Uterus (tissue), 4 donors: Measurements from ENCODE around the gene MARCHF9. TPM values are rescaled to one million over a fixed set of nuclear protein-coding genes. Genes with fewer than 3 reads are reported as not detected.

ENCODE experiments used
- DNase-seq, 2 donors: peaks; one replicate each; pipeline ENCODE4 v3.0.0-alpha.2; 2019 to 2020
- H3K27ac ChIP-seq, 2 donors: fragments of 200-600 bp; sonication (generic); 1 replicate in 1 of 2; 2 replicates in 1 of 2; pipeline ENCODE4 v1.5.1; 2016 to 2018
- H3K27me3 ChIP-seq, 2 donors: fragments of 200-600 bp; sonication (generic); one replicate each; pipeline ENCODE4 v1.5.1; 2018 to 2019; ENCODE audit warnings: control low read depth in 1 of 2
- H3K36me3 ChIP-seq, 2 donors: fragments of 200-600 bp; sonication (generic); one replicate each; pipeline ENCODE4 v1.5.1; 2019; ENCODE audit warnings: control low read depth in 1 of 2
- H3K4me1 ChIP-seq, 2 donors: fragments of 200-600 bp; sonication (generic); one replicate each; pipeline ENCODE4 v1.5.1; 2018 to 2019; ENCODE audit warnings: control low read depth in 1 of 2
- H3K4me3 ChIP-seq, 2 donors: fragments of 200-600 bp; sonication (generic); 1 replicate in 1 of 2; 2 replicates in 1 of 2; pipeline ENCODE4 v1.5.1; 2018 to 2019; ENCODE audit warnings: mild to moderate bottlenecking in 1 of 2
- H3K9me3 ChIP-seq, 2 donors: fragments of 200-600 bp; sonication (generic); one replicate each; pipeline ENCODE4 v1.5.1; 2019; ENCODE audit warnings: control low read depth in 1 of 2
- POLR2A ChIP-seq, 2 donors: fragments of 450-650 bp; IDR thresholded peaks; one replicate each; pipeline ENCODE4 v1.6.1; 2016; ENCODE audit warnings: antibody characterized with exemption in 2 of 2, mild to moderate bottlenecking in 1 of 2, moderate library complexity in 1 of 2
- intact Hi-C: fragments of 100-400 bp; cut with DNase I; formaldehyde crosslinking; loops from one replicate; pipeline ENCODE4 v1.15.1; 2023; ENCODE audit warnings: low total_unique reads
- total RNA-seq, 4 donors: library from RNA; depleted of rRNA in 3 of 4; stranded (reverse); fragments of >200 nt in 3 of 4; gene quantifications; one replicate each; pipeline versions ENCODE4 v1.1.0 to v1.2.4, GENCODE V29; 2014 to 2023
- TF ChIP-seq, protein P1 (sequence below), 4 experiments: fragments of 200-600 bp in 2 of 4; fragments of 450-650 bp in 2 of 4; sonication (generic) in 2 of 4; IDR thresholded peaks; one replicate each; pipeline ENCODE4 v1.5.1; 2016 to 2019; ENCODE audit warnings: antibody characterized with exemption in 4 of 4, mild to moderate bottlenecking in 2 of 4, moderate library complexity in 1 of 4
- donor health status: DM: yes; HTN: yes; CAD: no.

Gene MARCHF9
- total RNA-seq, 4 donors from 2014 or later = 5.1 to 7.6 (median 6.8) TPM; not detected in 1

DNA sequence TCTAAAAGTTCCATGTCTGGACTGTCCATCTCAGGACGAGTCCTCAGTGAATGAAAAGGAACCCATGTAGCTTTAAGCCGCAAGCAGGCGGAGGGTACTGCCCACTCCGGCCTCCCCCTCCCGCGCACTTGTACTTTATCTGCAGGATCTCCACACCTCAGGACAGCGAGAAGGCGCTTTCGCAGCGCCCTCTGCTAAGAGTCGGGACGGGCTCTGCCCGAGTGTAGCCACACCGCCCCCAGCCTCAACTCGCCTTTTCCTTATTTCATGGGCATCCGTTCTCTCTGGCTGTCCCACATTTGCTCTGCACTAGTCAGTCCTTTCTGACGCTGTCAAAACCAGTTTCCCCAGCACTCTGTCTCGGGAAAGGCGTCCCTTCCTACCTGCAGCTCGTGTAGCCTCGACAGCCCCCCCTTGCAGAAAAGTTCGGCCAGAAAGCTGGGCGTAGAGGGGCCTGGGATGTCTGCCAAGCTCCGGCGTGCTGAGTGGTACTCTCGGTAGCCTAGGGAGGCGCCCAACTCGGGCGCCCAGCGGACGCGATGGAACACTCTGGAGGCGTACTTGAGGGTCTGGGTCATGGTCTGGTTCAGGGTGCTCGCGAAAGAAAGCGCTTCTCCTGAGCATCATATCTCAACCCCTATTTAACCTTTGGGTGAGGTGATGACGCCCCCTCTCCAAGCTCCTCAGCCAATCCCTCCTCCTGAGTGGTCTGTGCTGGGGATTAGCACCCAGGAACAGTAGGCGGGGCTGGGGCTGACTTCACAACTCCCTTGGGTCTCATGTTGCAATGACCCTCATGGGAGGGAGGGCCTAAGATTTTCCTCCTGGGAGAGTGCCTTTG lies 11.8 kb downstream of the MARCHF9 start, which contains the start of gene CYP27B1:
Gene CYP27B1, minus strand, starts transcription at position 615 of the 841 bp plus-strand sequence. Its CDS starts 37 bp downstream, at position 578.
- Histone ChIP-seq H3K4me1 (peaks cover 0 to 16% of the 10 kb centered on the region in 2 donors), H3K27ac (no peak within 1 kb of the TSS), H3K9me3 (no peaks in the 10 kb centered on the region), H3K36me3 (no peaks in the 10 kb centered on the region), H3K4me3 (peak within 1 kb of the TSS; percentile 3 to 5), H3K27me3 (peaks cover 24 to 26% of the 10 kb centered on the region in 2 donors)
- DNase-seq = no peak
- TF ChIP-seq, protein P1, sequence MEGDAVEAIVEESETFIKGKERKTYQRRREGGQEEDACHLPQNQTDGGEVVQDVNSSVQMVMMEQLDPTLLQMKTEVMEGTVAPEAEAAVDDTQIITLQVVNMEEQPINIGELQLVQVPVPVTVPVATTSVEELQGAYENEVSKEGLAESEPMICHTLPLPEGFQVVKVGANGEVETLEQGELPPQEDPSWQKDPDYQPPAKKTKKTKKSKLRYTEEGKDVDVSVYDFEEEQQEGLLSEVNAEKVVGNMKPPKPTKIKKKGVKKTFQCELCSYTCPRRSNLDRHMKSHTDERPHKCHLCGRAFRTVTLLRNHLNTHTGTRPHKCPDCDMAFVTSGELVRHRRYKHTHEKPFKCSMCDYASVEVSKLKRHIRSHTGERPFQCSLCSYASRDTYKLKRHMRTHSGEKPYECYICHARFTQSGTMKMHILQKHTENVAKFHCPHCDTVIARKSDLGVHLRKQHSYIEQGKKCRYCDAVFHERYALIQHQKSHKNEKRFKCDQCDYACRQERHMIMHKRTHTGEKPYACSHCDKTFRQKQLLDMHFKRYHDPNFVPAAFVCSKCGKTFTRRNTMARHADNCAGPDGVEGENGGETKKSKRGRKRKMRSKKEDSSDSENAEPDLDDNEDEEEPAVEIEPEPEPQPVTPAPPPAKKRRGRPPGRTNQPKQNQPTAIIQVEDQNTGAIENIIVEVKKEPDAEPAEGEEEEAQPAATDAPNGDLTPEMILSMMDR (IDR thresholded peaks at IDR 0.05) = no peak
- no peak for TF ChIP-seq POLR2A (IDR thresholded peaks at IDR 0.05)
- intact Hi-C loops = no loop called here

DNA sequence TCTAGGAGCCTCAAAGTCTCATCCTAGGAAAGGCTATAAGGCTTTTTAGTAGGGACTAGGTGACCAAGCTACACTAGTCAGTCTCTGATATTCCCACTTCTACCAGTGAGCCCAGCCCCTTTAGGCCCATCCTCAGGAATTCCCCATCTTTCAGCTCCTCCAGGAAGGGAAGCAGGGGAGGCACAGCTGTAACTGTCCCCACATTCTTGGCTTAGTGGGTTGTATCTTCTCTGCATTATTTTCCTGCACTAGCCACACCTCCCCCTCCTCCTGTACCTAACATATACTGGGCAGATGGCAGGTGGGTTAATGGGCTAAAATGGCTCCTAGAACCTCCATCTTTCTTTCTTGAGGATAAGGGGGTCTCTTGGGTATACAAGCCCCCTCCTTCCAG lies 12.4 kb downstream of the MARCHF9 start:
- peaks cover 0 to 16% of the 10 kb centered on the region in 2 donors for H3K4me1 ChIP-seq
- TF ChIP-seq, protein P1 (IDR thresholded peaks at IDR 0.05) = no peak
- TF ChIP-seq POLR2A (IDR thresholded peaks at IDR 0.05) = no peak
- H3K27ac ChIP-seq = no peak overlapping the region
- H3K9me3 ChIP-seq = no peaks in the 10 kb centered on the region
- no peak for DNase-seq
- intact Hi-C loops = no loop called here
- no peak overlapping the region for H3K4me3 ChIP-seq
- H3K36me3 ChIP-seq = no peaks in the 10 kb centered on the region
- peaks cover 23 to 24% of the 10 kb centered on the region in 2 donors for H3K27me3 ChIP-seq

DNA sequence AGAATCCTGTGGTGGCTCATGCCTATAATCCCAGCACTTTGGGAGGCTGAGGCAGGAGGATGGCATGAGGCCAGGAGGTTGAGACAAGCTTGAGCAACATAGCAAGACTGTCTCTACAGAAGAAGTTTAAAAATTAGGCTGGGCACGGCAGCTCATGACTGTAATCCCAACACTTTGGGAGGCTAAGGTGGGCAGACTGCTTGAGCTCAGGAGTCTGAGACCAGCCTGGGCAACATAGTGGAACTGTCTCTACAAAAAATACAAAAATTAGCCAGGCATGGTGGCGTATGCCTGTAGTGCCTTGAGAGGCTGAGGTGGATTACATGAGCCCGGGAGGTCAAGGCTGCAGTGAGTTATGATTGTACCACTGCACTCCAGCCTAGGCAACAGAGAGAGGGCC lies 13.0 kb downstream of the MARCHF9 start:
- Histone ChIP-seq H3K27ac (no peak overlapping the region), H3K4me3 (no peak overlapping the region), H3K9me3 (no peaks in the 10 kb centered on the region), H3K4me1 (peaks cover 0 to 16% of the 10 kb centered on the region in 2 donors), H3K36me3 (no peaks in the 10 kb centered on the region), H3K27me3 (peaks cover 19 to 22% of the 10 kb centered on the region in 2 donors)
- no peak for DNase-seq
- TF ChIP-seq, protein P1 (IDR thresholded peaks at IDR 0.05) = no peak
- no peak for TF ChIP-seq POLR2A (IDR thresholded peaks at IDR 0.05)
- intact Hi-C loops = no loop called here

DNA sequence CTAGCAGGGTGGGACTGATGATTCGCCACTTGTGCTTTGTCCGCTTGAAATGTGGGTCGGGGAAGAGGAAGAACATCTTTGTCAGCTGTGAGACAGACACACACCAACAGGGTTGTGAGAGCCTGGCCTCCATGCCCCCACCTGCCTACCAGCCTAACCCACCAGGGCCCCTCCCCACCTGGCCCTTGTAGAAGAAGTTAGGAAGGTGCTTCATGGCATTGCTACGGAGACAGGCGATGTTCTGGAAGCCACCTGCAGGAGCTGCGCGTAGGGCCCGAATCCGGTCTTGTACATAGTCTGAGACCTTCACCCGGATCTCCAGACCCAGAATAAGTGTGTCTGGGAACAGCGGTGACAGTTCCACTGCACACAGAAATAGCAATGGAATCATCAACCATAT lies 14.7 kb downstream of the MARCHF9 start:
- no peak overlapping the region for H3K4me3 ChIP-seq
- intact Hi-C loops = no loop called here
- H3K4me1 ChIP-seq = peaks cover 0 to 21% of the 10 kb centered on the region in 2 donors
- no peaks in the 10 kb centered on the region for H3K36me3 ChIP-seq
- TF ChIP-seq POLR2A (IDR thresholded peaks at IDR 0.05) = no peak
- TF ChIP-seq, protein P1 (IDR thresholded peaks at IDR 0.05) = no peak
- H3K27me3 ChIP-seq = peaks cover 2 to 7% of the 10 kb centered on the region in 2 donors
- no peak overlapping the region for H3K27ac ChIP-seq
- no peaks in the 10 kb centered on the region for H3K9me3 ChIP-seq
- no peak for DNase-seq

DNA sequence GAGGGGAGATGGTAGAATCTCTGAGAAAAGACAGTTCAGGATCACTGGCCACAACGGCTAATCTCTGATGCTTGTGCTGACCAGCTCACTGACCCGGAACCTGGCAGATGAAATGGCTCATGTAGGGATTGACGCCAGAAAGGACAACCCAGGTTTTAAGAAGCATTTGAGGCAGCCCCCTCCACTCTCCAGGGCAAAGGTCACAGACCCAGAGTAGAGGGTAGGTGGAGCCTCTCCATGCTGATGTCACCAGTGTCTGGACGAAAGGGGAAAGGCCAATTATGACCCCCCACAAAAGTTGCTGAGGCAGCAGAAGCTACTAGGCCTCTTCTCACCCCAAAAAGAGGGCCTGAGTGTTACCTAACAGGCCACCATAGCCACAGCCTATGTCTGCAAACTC lies 15.8 kb downstream of the MARCHF9 start:
- intact Hi-C loops = no loop called here
- H3K27ac ChIP-seq = no peak overlapping the region
- H3K4me1 ChIP-seq = peaks cover 0 to 10% of the 10 kb centered on the region in 2 donors
- no peak for DNase-seq
- no peaks in the 10 kb centered on the region for H3K9me3 ChIP-seq
- no peaks in the 10 kb centered on the region for H3K36me3 ChIP-seq
- no peaks in the 10 kb centered on the region for H3K27me3 ChIP-seq
- H3K4me3 ChIP-seq = no peak overlapping the region
- no peak for TF ChIP-seq POLR2A (IDR thresholded peaks at IDR 0.05)
- TF ChIP-seq, protein P1 (IDR thresholded peaks at IDR 0.05) = no peak
